Progenitor cell of endocrine pancreas (in vitro differentiated cells): ENCODE results near the gene TRAF6. TPM values are rescaled to one million over a fixed set of nuclear protein-coding genes. Genes with fewer than 3 reads are reported as not detected.

Experiments
- DNase-seq: peaks from one replicate; pipeline ENCODE4 v3.0.0; 2021; ENCODE audit warnings: low spot score; ENCODE audit not compliant: unreplicated experiment
- H3K27ac Mint-ChIP-seq: 2 replicates; pipeline ENCODE4 v1.8.0; 2021; ENCODE audit warnings: mild to moderate bottlenecking, moderate library complexity, mixed read lengths
- H3K27me3 Mint-ChIP-seq: 2 replicates; pipeline ENCODE4 v1.8.0; 2021; ENCODE audit warnings: mixed read lengths
- H3K36me3 Mint-ChIP-seq: 2 replicates; pipeline ENCODE4 v1.8.0; 2022; ENCODE audit warnings: mixed read lengths; ENCODE audit not compliant: insufficient read depth
- H3K4me1 Mint-ChIP-seq: 2 replicates; pipeline ENCODE4 v1.8.0; 2021; ENCODE audit warnings: low read depth, mixed read lengths
- H3K4me3 Mint-ChIP-seq: 2 replicates; pipeline ENCODE4 v1.8.0; 2021; ENCODE audit warnings: low read depth, mild to moderate bottlenecking, moderate library complexity, mixed read lengths
- H3K9me3 Mint-ChIP-seq: 2 replicates; pipeline ENCODE4 v1.8.0; 2021; ENCODE audit warnings: low read depth, mixed read lengths
- total RNA-seq: library from RNA; stranded (reverse); gene quantifications from 2 replicates; pipeline ENCODE4 v1.2.1, GENCODE V29; 2021
- TF ChIP-seq, protein P1 (sequence below): fragments of 200-600 bp; sonication (generic); IDR thresholded peaks from one replicate; pipeline ENCODE4 v1.5.0; 2021; ENCODE audit warnings: antibody characterized with exemption, mild to moderate bottlenecking; ENCODE audit not compliant: unreplicated experiment

The TRAF6 gene
- total RNA-seq, 1 donor from 2014 or later = 15.1 TPM

DNA sequence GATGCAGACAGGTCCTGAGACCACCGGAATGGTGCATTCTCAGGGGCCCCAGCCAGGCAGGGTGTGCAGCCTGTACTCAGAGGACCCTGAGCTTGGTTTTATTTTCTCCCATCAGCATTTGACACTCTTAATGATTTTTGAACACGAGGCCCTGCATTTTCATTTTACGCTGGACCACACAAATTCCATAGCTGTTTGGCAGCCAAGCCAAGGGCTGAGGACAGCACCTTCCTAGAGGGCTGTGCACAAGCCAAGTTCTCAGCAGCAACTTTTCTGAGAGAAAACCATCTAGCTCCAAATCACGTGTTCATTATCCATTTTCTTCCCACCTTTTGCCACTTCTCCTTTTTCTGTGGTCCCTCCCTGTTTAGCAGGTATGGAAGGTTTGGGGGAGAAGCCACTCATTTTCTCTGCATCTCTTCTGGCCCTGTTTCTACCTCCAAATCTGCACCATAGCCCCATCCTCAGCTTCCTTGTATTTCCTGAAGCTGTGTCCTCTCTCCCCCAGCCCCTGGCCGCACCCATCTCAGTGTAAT, 60.4 kb downstream of the TRAF6 start:
- H3K27me3 Mint-ChIP-seq = peaks cover 9% of the 10 kb centered on the region
- H3K36me3 Mint-ChIP-seq = no peaks in the 10 kb centered on the region
- TF ChIP-seq, protein P1, sequence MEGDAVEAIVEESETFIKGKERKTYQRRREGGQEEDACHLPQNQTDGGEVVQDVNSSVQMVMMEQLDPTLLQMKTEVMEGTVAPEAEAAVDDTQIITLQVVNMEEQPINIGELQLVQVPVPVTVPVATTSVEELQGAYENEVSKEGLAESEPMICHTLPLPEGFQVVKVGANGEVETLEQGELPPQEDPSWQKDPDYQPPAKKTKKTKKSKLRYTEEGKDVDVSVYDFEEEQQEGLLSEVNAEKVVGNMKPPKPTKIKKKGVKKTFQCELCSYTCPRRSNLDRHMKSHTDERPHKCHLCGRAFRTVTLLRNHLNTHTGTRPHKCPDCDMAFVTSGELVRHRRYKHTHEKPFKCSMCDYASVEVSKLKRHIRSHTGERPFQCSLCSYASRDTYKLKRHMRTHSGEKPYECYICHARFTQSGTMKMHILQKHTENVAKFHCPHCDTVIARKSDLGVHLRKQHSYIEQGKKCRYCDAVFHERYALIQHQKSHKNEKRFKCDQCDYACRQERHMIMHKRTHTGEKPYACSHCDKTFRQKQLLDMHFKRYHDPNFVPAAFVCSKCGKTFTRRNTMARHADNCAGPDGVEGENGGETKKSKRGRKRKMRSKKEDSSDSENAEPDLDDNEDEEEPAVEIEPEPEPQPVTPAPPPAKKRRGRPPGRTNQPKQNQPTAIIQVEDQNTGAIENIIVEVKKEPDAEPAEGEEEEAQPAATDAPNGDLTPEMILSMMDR = no peak
- H3K4me3 Mint-ChIP-seq = no peak overlapping the region
- DNase-seq = no peak
- H3K27ac Mint-ChIP-seq = no peak overlapping the region
- peaks cover 23% of the 10 kb centered on the region for H3K4me1 Mint-ChIP-seq
- no peaks in the 10 kb centered on the region for H3K9me3 Mint-ChIP-seq

DNA sequence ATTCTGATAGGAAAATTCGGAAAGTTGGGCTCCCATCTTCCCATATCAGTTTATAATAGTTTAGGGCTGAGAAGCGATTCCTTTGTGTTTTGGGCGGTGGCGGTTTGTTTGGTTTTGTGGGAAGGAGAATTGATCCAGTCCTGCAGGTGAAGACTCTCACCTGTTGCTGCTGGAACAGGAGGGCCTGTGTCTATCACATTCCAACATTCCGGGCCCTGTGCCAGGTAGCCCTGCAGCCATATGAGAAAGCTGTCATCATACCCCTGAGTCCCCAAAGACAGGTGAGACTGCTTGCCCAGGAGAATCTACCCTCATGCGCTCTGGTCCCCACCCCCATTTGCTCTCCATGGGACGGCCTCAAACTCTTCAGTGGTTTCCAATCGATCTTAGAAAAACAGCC, 62.1 kb downstream of the TRAF6 start:
- Mint-ChIP-seq H3K9me3 (no peaks in the 10 kb centered on the region), H3K4me3 (no peak overlapping the region), H3K4me1 (peaks cover 16% of the 10 kb centered on the region), H3K27me3 (peaks cover 9% of the 10 kb centered on the region), H3K27ac (no peak overlapping the region), H3K36me3 (no peaks in the 10 kb centered on the region)
- TF ChIP-seq, protein P1 = no peak
- no peak for DNase-seq

DNA sequence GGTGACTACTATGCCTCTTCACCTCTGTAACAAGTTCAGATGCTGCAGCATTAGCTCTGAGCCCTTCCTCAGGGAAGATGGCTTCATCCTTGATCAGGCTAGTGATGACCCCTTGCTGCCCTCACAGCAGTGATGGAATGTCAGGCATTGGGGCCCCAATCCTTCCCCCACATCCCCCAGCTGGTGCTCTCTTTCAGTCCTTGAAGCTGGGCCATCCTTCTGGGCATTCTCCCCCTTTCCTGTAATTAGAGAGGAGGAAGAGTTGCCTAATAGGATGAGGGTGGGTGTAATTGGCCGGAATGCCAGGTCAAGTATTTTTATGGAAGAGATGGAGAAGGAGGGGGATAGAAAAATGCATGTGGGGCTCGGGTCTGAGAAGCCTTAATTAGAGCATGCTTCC, 62.6 kb downstream of the TRAF6 start:
- Mint-ChIP-seq H3K9me3 (no peaks in the 10 kb centered on the region), H3K4me3 (no peak overlapping the region), H3K4me1 (peaks cover 12% of the 10 kb centered on the region), H3K27me3 (peaks cover 9% of the 10 kb centered on the region), H3K36me3 (no peaks in the 10 kb centered on the region), H3K27ac (no peak overlapping the region)
- no peak for DNase-seq
- TF ChIP-seq, protein P1 = no peak

DNA sequence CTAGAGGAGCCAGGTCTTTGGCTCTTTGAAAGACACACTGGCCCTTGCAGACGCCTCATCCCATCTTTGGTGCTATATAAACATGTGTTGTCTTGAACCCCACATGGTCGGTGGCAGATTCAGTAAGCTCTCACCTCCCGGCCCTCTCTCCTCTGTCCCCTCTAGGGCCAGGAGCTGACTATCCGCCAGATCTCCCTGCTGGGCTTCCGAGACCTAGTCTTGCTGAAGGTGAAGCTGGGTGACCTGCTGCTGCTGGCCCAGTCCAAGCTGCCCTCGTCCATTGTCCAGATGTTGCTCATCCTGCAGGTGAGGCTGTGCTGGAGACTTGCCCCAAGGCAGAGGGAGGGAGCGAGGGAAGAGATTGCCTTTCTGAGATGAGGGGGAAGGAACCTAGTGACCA, 63.9 kb downstream of the TRAF6 start:
- peaks cover 6% of the 10 kb centered on the region for H3K4me1 Mint-ChIP-seq
- H3K27ac Mint-ChIP-seq = no peak overlapping the region
- H3K9me3 Mint-ChIP-seq = no peaks in the 10 kb centered on the region
- peaks cover 9% of the 10 kb centered on the region for H3K27me3 Mint-ChIP-seq
- H3K4me3 Mint-ChIP-seq = no peak overlapping the region
- no peaks in the 10 kb centered on the region for H3K36me3 Mint-ChIP-seq
- no peak for DNase-seq
- TF ChIP-seq, protein P1 = no peak

DNA sequence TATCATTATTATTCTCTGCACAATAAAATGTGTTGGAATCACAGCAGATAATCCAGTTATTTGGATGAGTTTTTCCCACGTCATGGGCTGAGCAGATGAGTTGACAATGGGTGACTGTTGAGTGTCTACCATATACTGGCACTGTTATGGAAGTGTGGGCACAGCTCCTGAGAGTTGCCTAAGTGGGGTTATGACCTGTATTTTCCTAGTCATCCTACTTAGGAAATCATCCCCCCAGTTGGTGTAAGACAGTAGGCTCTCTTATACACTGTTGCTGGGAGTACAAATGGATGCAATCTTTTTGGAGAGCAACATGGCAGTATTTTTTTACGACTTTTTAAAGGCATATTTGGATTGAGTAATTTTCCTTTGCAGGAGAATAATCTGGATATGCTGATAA, 66.4 kb downstream of the TRAF6 start:
- no peak overlapping the region for H3K27ac Mint-ChIP-seq
- H3K36me3 Mint-ChIP-seq = no peaks in the 10 kb centered on the region
- H3K9me3 Mint-ChIP-seq = no peaks in the 10 kb centered on the region
- no peak for DNase-seq
- H3K4me3 Mint-ChIP-seq = no peak overlapping the region
- TF ChIP-seq, protein P1 = no peak
- no peaks in the 10 kb centered on the region for H3K27me3 Mint-ChIP-seq
- peaks cover 6% of the 10 kb centered on the region for H3K4me1 Mint-ChIP-seq
